Right cardiac atrium (tissue), 5 donors: ENCODE measurements around the gene SIGLEC14. TPM values are rescaled to one million over a fixed set of nuclear protein-coding genes. Genes with fewer than 3 reads are reported as not detected.

Source experiments
- ATAC-seq, 2 donors: fragments of 200-7000 bp; cut with Tn5 transposase; one replicate each; pipeline versions ENCODE4 v1.8.0 to v1.9.1; 2020; ENCODE audit warnings: moderate library complexity in 2 of 2, mild to moderate bottlenecking in 1 of 2
- DNase-seq, 3 donors: peaks; one replicate each; pipeline ENCODE4 v3.0.0-alpha.2; 2020
- H3K27ac ChIP-seq: one replicate; pipeline ENCODE4 v1.5.1; 2013; ENCODE audit warnings: mild to moderate bottlenecking, low read length, control low read depth, moderate library complexity
- H3K27me3 ChIP-seq: one replicate; pipeline ENCODE4 v1.6.1; 2013; ENCODE audit not compliant: control insufficient read depth, insufficient read depth
- H3K4me1 ChIP-seq: one replicate; pipeline ENCODE4 v1.6.1; 2013; ENCODE audit warnings: low read length; ENCODE audit not compliant: control insufficient read depth, insufficient read depth
- H3K4me3 ChIP-seq: one replicate; pipeline ENCODE4 v1.5.1; 2013; ENCODE audit warnings: low read length, control low read depth
- H3K9me3 ChIP-seq: one replicate; pipeline ENCODE4 v1.6.1; 2013; ENCODE audit warnings: low read length; ENCODE audit not compliant: control insufficient read depth
- WGBS: extraction: QIAGEN DNeasy Blood & Tissue Kit; methylation state at CpG from one replicate; pipeline ENCODE4 v1.1.7; 2013; 5-methylcytosine and 5-hydroxymethylcytosine counted together
- intact Hi-C, 4 donors: fragments of 100-400 bp; cut with DNase I; formaldehyde crosslinking; loops; one replicate each; pipeline versions ENCODE4 v1.11.0 to v1.14.0; 2022 to 2023
- polyA plus RNA-seq: library from polyadenylated mRNA; stranded (reverse); fragments of 200-250 nt; gene quantifications from one replicate; pipeline ENCODE4 v1.2.3, GENCODE V29; 2013
- total RNA-seq, 4 donors: library from RNA; stranded (reverse); fragmentation: NEBNext Ultra II Directional; extraction: Animal tissue kit (Norgen Biotek cat#: 25700); gene quantifications; one replicate each; pipeline ENCODE4 v1.2.1, GENCODE V29; 2021
- donor health status: healthy with polysubstance abuse.
- donor health status: DM: no; HTN: yes; CAD: no.
- donor health status: DM: no; HTN: no; CAD: no.
- donor health status: DM: no; HTN: yes; CAD: no; lungs with severe emphysema.
- donor health status: DM: yes; HTN: yes; CAD: no.

SIGLEC14 gene
- total and polyA plus RNA-seq, 5 donors: 0.75 to 5.5 (median 3.7) TPM

DNA sequence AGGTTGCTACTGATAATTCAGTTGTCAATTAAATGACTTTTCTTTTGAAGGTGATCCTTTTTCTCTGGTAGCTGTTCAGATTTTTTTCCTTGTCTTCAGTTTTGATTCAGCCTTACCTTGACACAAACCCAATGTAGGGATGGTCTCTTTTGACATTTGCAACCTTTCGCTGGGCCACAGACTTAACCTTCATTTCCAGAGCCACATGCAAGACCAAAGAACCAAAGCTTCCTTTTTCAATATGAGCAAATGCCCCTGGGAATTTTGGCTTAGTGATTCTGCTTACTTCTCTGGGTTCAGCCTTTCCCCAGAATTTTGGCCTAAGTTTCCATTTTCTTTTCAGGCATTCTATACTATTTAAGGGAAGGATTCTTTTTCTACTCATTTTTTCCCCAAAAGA, 36.0 kb downstream of the SIGLEC14 start:
- no peak for DNase-seq
- Histone ChIP-seq H3K9me3 (peaks cover 6% of the 10 kb centered on the region), H3K27ac (no peak overlapping the region), H3K27me3 (no peaks in the 10 kb centered on the region), H3K4me3 (no peak overlapping the region), H3K4me1 (no peaks in the 10 kb centered on the region)
- 74% methylated on average over 1 of the region's 1 CpG for WGBS
- intact Hi-C loops: no loop called here
- no peak for ATAC-seq

DNA sequence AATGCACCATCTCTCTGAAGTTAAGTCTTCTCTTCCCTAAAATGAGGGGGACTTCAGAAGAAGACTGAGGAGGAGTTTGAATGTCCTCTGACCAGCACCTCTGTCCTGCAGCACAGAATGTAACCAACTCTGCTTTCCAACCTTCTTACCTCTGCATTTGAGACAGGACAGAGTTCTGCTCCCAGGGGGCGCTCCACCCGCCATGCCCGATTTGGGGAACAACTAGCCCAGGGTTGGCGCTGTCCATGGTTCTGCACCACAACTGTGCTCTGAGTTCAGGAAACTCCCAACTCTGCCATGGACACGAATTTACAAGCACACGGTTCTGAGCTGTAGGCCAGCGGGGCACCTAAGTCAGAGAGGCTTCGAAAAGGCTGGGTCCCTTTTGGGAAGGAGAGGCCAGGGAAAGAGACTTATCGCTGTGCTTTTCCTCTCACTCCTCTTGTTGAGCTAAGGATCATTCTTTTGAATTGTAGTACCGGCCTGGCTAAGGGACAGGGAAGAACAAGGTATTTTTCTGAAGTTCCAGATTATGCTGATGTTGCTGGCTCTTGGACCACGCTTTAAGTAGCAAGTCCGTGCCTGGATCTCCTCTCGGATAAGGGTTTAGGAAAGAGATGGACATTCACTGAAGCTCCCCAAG, 38.6 kb downstream of the SIGLEC14 start:
- WGBS: 19% methylated on average over 13 of the region's 13 CpGs

DNA sequence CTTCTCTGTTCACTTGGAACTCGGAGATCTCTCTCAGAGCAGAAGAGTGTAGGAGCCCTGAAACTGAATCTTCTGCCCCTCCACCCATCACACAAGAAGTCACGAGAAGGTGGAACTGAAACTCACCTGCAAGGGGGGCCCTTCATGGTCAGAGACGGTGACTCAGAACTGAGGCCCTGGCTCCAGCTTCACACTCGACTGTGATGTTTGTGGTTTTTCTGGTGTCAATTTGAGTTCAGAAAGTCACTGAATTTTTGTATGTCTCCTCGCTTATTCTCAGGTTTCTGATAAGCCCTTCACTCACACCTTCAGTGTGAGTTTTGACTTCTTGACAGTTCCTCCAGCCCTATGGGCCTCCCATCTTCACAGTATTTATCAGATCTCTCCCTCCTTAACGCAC, 39.5 kb downstream of the SIGLEC14 start:
- WGBS: 59% methylated on average over 6 of the region's 6 CpGs
- H3K27me3 ChIP-seq: no peaks in the 10 kb centered on the region
- no peak overlapping the region for H3K27ac ChIP-seq
- DNase-seq (no peak), ATAC-seq (no peak)
- H3K4me1 ChIP-seq: no peaks in the 10 kb centered on the region
- intact Hi-C loops: no loop called here
- H3K9me3 ChIP-seq: no peaks in the 10 kb centered on the region
- H3K4me3 ChIP-seq: no peak overlapping the region

More for the DNA sequence above, 38.6 kb downstream of the SIGLEC14 start:
- intact Hi-C loops: no loop called here
- H3K9me3 ChIP-seq: peaks cover 5% of the 10 kb centered on the region
- ATAC-seq (peak; percentile 36 to 57), DNase-seq (peak; percentile 74 to 92 (median 88))
- H3K4me1 ChIP-seq: no peaks in the 10 kb centered on the region
- H3K4me3 ChIP-seq: no peak overlapping the region
- H3K27ac ChIP-seq: no peak overlapping the region
- H3K27me3 ChIP-seq: no peaks in the 10 kb centered on the region

DNA sequence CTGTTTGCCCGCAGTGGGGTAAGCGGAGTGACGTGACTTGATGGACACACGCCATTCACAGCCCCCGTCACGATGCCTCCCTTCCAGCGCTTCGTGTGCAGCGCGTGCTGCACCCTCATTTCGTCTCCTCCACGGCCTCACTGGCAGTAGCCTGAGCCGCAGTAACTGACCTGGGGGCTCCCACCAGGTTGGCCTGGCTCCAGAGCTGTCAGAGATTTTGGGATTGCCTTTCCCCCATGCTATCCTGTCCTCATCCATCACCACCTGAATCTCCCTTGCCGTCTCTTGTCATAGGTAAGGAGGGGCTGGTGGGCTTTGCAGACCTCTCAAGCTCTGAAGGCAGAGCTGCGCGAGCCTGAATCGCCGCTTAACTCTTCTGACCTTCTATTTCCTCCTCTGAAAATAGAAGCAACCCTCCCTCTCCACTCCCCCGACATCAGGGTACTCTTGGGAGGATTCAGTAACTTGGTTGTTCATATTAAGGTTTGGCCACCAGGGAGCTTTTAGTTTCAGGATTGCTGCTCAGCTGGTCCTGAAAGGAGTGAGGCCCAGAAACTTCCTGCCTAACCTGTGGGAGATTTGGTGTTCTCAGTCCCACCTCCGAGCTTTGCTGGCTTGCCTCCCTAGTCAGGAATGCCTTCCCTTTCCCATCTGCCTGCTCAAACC, 44.3 kb downstream of the SIGLEC14 start:
- WGBS: 82% methylated on average over 20 of the region's 20 CpGs
- DNase-seq (no peak), ATAC-seq (no peak)
- no peaks in the 10 kb centered on the region for H3K9me3 ChIP-seq
- no peak overlapping the region for H3K4me3 ChIP-seq
- H3K27me3 ChIP-seq: no peaks in the 10 kb centered on the region
- no peaks in the 10 kb centered on the region for H3K4me1 ChIP-seq
- no peak overlapping the region for H3K27ac ChIP-seq
- intact Hi-C loops: no loop called here

DNA sequence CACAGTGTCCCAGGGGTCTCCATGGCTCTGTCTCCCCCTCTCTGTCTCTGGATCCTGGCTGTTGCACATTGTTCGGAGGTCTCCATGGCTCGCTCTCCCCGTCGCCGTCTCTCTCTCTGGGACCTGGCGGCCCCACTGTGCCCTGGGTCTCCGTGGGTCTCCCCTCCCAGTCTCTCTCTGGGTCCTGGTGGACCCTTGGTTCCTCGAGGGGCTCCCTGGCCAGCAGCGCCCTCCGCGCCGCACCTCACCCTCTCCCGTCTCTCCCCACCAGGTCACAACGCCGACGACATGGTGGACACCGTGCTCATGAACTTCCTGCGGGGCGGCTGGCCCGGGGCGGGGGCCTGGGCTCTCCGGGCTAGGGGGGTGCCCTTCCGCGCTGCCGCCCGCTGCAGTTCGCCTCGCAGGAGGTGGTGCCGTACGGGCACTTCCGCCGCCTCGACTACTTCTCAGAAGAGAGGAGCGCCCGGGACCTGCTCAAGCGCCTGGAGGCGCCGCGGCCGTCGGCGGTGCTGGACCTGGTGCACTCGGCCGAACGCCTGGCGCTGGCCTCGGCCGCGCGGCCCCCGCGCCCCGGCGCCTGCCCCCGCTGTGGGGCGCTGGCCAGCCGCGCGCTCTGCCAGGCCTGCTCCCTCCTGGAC, 45.6 kb downstream of the SIGLEC14 start:
- intact Hi-C loops: no loop called here
- H3K4me1 ChIP-seq: no peaks in the 10 kb centered on the region
- no peak overlapping the region for H3K27ac ChIP-seq
- no peaks in the 10 kb centered on the region for H3K9me3 ChIP-seq
- ATAC-seq: peak; percentile 21 to 34
- no peak for DNase-seq
- 9% methylated on average over 59 of the region's 59 CpGs for WGBS
- no peak overlapping the region for H3K4me3 ChIP-seq
- H3K27me3 ChIP-seq: no peaks in the 10 kb centered on the region

DNA sequence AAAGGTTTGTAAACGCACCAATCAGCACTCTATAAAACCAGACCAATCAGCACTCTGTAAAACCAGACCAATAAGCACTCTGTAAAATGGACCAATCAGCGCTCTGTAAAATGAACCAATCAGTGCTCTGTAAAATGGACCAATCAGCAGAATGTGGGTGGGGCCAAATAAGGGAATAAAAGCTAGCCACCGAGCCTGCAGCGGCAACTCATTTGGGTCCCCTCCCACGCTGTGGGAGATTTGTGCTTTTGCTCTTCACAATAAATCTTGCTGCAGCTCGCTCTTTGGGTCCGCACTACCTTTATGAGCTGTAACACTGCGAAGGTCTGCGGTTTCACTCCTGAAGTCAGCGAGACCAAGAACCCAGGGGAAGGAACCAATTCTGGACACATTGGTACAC, 47.5 kb downstream of the SIGLEC14 start:
- no peaks in the 10 kb centered on the region for H3K27me3 ChIP-seq
- peaks cover 3% of the 10 kb centered on the region for H3K4me1 ChIP-seq
- H3K4me3 ChIP-seq: no peak overlapping the region
- WGBS: 94% methylated on average over 10 of the region's 10 CpGs
- H3K27ac ChIP-seq: no peak overlapping the region
- ATAC-seq (no peak), DNase-seq (no peak)
- H3K9me3 ChIP-seq: no peaks in the 10 kb centered on the region
- intact Hi-C loops: no loop called here

DNA sequence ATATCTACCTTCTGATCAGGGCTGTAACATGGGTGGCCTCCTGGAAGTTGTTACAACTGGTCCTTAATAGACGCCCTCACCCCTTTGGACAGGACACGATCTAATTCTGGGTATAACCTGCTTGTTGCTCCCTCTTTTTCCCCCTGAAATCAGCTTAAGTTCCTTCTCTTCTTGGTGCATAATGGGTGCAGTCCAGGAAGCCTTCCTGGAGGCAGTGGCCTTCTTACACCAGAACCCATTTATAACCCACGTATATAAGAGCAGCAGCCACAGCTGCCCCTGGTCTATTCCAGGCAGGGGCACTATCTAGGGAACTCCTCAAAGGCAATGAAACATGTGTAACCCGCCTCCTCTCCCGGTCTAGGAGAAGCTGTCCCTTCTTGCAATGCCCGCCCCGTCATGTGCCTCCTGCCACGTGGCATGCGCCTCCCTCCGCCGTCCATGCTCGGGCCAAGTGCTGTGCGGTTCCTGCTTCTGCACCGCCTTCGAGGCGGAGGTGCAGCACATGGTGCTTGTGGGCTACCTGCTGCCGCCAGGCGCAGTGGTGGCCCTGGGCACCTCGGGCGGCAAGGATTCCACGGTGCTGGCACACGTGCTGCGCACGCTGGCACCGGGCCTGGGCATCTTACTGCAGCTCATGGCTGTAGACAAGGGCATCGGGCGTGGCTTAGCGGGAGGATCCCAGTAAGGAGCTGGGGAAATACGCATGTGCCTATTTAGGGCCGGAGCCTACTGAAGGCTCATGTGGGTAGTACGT, 48.3 kb downstream of the SIGLEC14 start:
- 95% methylated on average over 31 of the region's 31 CpGs for WGBS
- intact Hi-C loops: no loop called here
- H3K27ac ChIP-seq: no peak overlapping the region

DNA sequence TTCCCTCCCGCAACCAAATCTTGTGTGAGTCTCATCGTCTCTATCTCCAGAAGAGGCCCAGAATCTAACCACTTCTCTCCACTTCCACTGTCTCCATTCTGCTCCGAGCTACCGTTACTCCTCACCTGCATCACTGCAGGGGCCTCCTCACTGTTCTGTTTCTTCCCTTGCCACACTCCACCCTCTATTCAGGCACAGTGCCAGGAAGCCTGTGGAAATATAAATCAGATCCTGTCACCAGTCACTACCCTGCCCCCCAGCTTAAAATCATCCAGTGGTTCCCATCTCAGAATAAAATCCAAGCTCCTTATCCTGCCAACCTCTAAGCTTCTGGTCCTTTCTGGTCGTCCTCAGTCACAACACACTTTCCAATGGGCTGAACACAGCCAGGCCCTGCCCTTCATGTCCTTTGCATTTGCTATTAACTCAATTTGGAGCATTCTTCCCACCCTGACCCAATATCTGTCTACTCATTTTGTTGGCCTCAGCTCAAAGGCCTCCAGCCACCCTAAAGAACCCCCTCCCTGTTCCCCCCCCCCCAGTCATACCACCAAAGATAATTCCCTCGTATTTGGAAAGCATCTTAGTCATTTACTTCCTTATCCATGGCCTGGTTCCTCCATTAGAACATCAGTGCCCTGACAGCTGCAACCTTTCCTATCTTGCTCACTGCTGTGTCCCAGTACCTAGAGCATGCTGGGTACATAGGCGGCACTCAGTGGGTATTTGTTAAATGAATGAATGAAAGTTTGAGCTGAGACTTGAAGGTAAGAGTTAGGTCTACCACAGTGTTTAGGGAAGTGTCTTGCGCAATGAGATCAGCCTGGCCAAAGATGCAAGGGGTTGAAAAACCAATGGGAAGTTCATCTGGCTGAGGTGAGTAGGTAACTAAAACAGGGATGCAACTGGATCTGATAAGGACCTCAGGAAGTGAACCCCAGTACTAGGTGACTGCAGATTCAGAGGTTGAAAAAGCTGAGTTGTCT, 51.1 kb downstream of the SIGLEC14 start:
- Histone ChIP-seq H3K27ac (no peak overlapping the region), H3K4me1 (peaks cover 3% of the 10 kb centered on the region), H3K9me3 (no peaks in the 10 kb centered on the region), H3K27me3 (no peaks in the 10 kb centered on the region), H3K4me3 (no peak overlapping the region)
- DNase-seq (no peak), ATAC-seq (no peak)
- intact Hi-C loops: no loop called here
- 83% methylated on average over 8 of the region's 8 CpGs for WGBS

More for the DNA sequence above, 48.3 kb downstream of the SIGLEC14 start:
- ATAC-seq (no peak), DNase-seq (no peak)
- H3K27me3 ChIP-seq: no peaks in the 10 kb centered on the region
- H3K4me1 ChIP-seq: peaks cover 3% of the 10 kb centered on the region
- H3K9me3 ChIP-seq: no peaks in the 10 kb centered on the region
- H3K4me3 ChIP-seq: no peak overlapping the region

DNA sequence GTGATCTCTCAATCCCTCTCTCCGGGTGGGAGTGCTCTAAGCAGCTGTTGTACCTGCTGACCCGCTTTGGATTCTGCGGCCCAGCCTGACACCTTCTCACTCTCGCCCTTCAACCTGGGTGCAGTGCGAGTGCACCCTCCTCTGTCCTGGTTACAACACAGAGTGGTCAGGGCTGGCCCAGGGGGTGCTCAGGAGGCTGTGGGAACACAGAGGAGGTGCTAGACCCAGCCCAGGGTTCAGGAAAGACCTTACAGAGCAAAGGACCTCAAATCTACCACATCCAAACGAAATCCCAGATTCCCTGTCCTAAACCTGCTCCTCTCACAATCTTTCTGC, 51.9 kb downstream of the SIGLEC14 start:
- Histone ChIP-seq H3K27me3 (no peaks in the 10 kb centered on the region), H3K9me3 (no peaks in the 10 kb centered on the region), H3K27ac (no peak overlapping the region), H3K4me3 (peak overlapping the region; percentile 63), H3K4me1 (peaks cover 3% of the 10 kb centered on the region)
- intact Hi-C loops: no loop called here
- DNase-seq (no peak), ATAC-seq (peak; percentile 14 to 25)
- 17% methylated on average over 6 of the region's 6 CpGs for WGBS

DNA sequence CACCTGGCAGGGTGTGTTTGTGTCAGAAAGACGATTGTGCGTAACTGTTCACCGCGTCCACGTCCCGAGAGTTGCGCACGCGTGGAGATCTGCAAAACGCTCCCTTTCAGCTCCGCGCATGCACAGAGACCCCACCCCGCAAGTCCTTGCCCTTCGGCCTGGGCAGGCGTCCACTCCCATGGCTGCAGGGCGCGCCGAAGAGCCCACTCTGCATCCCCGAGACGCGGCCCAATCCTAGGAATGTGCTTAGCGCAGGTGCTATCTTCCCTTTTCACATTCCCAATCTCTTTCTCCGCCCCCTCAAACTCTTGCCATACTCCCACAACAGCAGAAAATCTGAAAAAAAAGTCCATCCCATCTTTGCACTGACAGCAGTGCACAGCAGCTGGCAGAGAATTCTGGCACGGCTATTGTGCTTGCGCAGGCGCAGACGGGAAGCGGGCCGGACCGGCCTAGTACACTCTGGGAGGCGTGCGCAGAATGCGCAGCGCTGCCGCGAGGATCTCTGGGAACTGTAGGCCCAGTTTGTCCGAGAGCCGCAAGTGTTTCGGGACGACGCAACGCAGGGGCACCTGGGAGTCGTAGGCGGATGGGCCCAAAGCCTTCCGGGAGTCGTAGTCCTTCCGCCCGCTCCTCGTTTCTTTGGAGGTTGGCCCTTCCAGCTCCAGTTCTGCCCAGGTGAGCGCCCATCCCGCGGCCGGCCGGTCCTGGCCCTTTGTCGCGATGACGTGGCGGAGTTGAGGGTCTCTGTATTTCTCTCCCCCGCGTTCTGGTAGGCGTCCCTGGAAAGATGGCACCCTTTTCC, 52.5 kb downstream of the SIGLEC14 start:
- Histone ChIP-seq H3K27ac (no peak overlapping the region), H3K27me3 (no peaks in the 10 kb centered on the region), H3K4me1 (peaks cover 3% of the 10 kb centered on the region), H3K9me3 (no peaks in the 10 kb centered on the region), H3K4me3 (peak overlapping the region; percentile 63)
- WGBS: under 1% methylated on average over 61 of the region's 61 CpGs
- intact Hi-C loops: no loop called here
- DNase-seq (peak; percentile 99 to 100 (median 99)), ATAC-seq (peak; percentile 99 to 100)
